Measurements from ENCODE around the gene ATG5.

GRCh38 chr6:106162921-106163320 lies 162.6 kb downstream of the ATG5 start:
- TF ChIP-seq YY1 (tag by site-specific recombination; IDR thresholded peaks at IDR 0.05) (no peak), ZNF707 (tag by site-specific recombination; IDR thresholded peaks at IDR 0.05) (no peak), CTCF (tag by site-specific recombination; IDR thresholded peaks at IDR 0.05) (no peak), ZNF221 (tag by site-specific recombination; IDR thresholded peaks at IDR 0.05; ENCODE audit: borderline replicate concordance) (no peak), ZNF513 (tag by site-specific recombination; IDR thresholded peaks at IDR 0.05) (no peak), ZSCAN16 (tag by site-specific recombination; IDR thresholded peaks at IDR 0.05) (no peak), ZNF658 (tag by site-specific recombination; IDR thresholded peaks at IDR 0.05) (no peak), ZNF621 (tag by site-specific recombination; IDR thresholded peaks at IDR 0.05) (no peak)

Measured in HEK293 (cell line).